Tibial nerve (tissue), 4 donors: ENCODE data around the gene DGCR2. TPM values are rescaled to one million over a fixed set of nuclear protein-coding genes. Genes with fewer than 3 reads are reported as not detected.
A peak's percentile ranks its signal among the peaks of the same experiment; 100 is the strongest.
"Not testable (repeated sequence)": the region's sequence is repeated elsewhere in the genome, so short reads cannot be mapped to it uniquely, and the experiment has no call there.

Experiments used
- DNase-seq, 2 donors: peaks; one replicate each; pipeline ENCODE4 v3.0.0-alpha.2; 2019; ENCODE audit warnings: low spot score in 2 of 2
- H3K27ac ChIP-seq, 4 donors: fragments of 200-600 bp; sonication (generic) in 3 of 4; one replicate each; pipeline ENCODE4 v1.5.1; 2017 to 2019; ENCODE audit warnings: mild to moderate bottlenecking in 1 of 4
- H3K27me3 ChIP-seq, 2 donors: fragments of 200-600 bp; sonication (generic) in 1 of 2; one replicate each; pipeline versions ENCODE4 v1.5.1 to v1.6.0; 2017 to 2019
- H3K36me3 ChIP-seq, 3 donors: fragments of 200-600 bp; sonication (generic); one replicate each; pipeline ENCODE4 v1.5.1; 2018 to 2019
- H3K4me1 ChIP-seq, 4 donors: fragments of 200-600 bp; sonication (generic) in 3 of 4; one replicate each; pipeline ENCODE4 v1.5.1; 2017 to 2019
- H3K4me3 ChIP-seq, 4 donors: fragments of 200-600 bp; sonication (generic) in 3 of 4; one replicate each; pipeline ENCODE4 v1.5.1; 2017 to 2019; ENCODE audit warnings: mild to moderate bottlenecking in 1 of 4, moderate library complexity in 1 of 4
- H3K9me3 ChIP-seq, 4 donors: fragments of 200-600 bp; sonication (generic) in 3 of 4; one replicate each; pipeline ENCODE4 v1.5.1; 2017 to 2019
- EP300 ChIP-seq, 2 donors: sonication (generic); formaldehyde crosslinking; IDR thresholded peaks; one replicate each; pipeline ENCODE4 v1.6.1; 2017; ENCODE audit warnings: antibody characterized with exemption in 2 of 2, mild to moderate bottlenecking in 1 of 2
- POLR2A ChIP-seq, 2 donors: fragments of 450-650 bp; IDR thresholded peaks; one replicate each; pipeline ENCODE4 v1.6.1; 2017; ENCODE audit warnings: antibody characterized with exemption in 2 of 2, mild to moderate bottlenecking in 2 of 2, moderate library complexity in 2 of 2
- WGBS, 2 donors: methylation state at CpG; one replicate each; pipeline ENCODE4 v1.1.5; 2018; 5-methylcytosine and 5-hydroxymethylcytosine counted together
- total RNA-seq, 4 donors: library from RNA; depleted of rRNA; stranded (reverse); fragments of >200 nt; gene quantifications; one replicate each; pipeline ENCODE4 v1.1.0, GENCODE V29; 2016
- TF ChIP-seq, protein P1 (sequence below), 5 experiments: fragments of 200-600 bp in 3 of 5; fragments of 450-650 bp in 2 of 5; sonication (generic) in 3 of 5; IDR thresholded peaks; one replicate each; pipeline ENCODE4 v1.5.1; 2016 to 2019; ENCODE audit warnings: antibody characterized with exemption in 5 of 5, mild to moderate bottlenecking in 3 of 5, moderate library complexity in 2 of 5

The DGCR2 gene
- total RNA-seq, 4 donors from 2014 or later, result 57.6 to 68.0 (median 58.9) TPM

GRCh38 chr22:19086896-19087295 is 35.3 kb downstream of the DGCR2 start:
- peaks cover 0 to 26% (median 18%) of the 10 kb centered on the region in 4 donors for H3K4me1 ChIP-seq
- no peak for DNase-seq
- 87 to 90% methylated on average over 3 of the region's 3 CpGs for WGBS, 2 donors
- H3K27me3 ChIP-seq, result no peaks in the 10 kb centered on the region
- no peaks in the 10 kb centered on the region for H3K9me3 ChIP-seq
- no peak for TF ChIP-seq EP300 (IDR thresholded peaks at IDR 0.05)
- TF ChIP-seq, protein P1, sequence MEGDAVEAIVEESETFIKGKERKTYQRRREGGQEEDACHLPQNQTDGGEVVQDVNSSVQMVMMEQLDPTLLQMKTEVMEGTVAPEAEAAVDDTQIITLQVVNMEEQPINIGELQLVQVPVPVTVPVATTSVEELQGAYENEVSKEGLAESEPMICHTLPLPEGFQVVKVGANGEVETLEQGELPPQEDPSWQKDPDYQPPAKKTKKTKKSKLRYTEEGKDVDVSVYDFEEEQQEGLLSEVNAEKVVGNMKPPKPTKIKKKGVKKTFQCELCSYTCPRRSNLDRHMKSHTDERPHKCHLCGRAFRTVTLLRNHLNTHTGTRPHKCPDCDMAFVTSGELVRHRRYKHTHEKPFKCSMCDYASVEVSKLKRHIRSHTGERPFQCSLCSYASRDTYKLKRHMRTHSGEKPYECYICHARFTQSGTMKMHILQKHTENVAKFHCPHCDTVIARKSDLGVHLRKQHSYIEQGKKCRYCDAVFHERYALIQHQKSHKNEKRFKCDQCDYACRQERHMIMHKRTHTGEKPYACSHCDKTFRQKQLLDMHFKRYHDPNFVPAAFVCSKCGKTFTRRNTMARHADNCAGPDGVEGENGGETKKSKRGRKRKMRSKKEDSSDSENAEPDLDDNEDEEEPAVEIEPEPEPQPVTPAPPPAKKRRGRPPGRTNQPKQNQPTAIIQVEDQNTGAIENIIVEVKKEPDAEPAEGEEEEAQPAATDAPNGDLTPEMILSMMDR (IDR thresholded peaks at IDR 0.05), result no peak
- no peak overlapping the region for H3K4me3 ChIP-seq
- peak overlapping the region in 1 of 4 donors; percentile 2 for H3K27ac ChIP-seq
- peaks cover 0 to 26% (median 0%) of the 10 kb centered on the region in 3 donors for H3K36me3 ChIP-seq

DNA sequence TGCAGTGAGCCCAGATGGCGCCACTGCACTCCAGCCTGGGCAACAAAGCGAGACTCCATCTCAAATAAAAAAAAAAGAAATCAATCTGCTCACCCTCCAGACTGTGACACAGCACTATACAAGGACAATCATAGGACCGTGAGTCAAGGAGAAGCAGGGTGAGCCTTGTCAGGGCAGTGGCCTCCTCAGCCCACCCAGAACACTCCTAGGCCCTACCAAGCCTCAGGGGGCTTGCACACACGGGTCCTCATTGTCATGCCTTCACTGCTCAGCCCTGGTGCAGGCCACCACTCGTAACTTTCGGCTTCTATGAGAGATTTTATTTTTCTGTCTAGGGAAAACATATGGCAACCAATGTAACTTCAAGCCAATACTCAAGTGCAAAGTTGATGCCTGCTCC is 35.8 kb downstream of the DGCR2 start:
- H3K4me1 ChIP-seq, result peaks cover 0 to 26% (median 18%) of the 10 kb centered on the region in 4 donors
- no peaks in the 10 kb centered on the region for H3K9me3 ChIP-seq
- no peaks in the 10 kb centered on the region for H3K27me3 ChIP-seq
- TF ChIP-seq POLR2A (IDR thresholded peaks at IDR 0.05) (no peak), EP300 (IDR thresholded peaks at IDR 0.05) (no peak)
- TF ChIP-seq, protein P1 (IDR thresholded peaks at IDR 0.05), result no peak
- peak overlapping the region in 2 of 4 donors; percentile 2 to 21 for H3K27ac ChIP-seq
- H3K4me3 ChIP-seq, result no peak overlapping the region
- WGBS, 2 donors, result 77 to 81% methylated on average over 6 of the region's 6 CpGs
- DNase-seq, result no peak
- peaks cover 0 to 27% (median 0%) of the 10 kb centered on the region in 3 donors for H3K36me3 ChIP-seq

DNA sequence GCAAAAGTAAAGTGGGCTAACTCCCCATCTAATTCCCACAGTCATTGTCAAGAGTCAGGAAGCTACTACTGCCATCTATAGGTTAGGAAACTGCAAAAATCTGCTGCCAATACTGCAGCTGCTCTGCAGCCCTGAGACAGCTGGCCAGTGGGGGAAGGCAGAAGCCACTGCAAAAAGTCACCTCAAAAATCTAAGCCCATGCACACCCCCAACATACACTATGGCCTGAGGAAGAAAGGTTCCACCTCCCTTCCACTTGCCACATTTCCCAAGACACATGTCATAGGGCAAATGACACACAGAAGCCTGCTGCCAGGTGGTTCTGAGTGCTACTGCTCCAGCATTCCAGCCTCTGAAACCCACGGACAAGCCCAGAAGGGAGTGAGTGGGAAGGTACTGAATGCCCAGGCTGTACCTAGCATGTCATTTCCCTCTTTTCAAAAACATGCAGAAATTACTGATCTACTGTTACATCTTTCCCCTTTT is 36.9 kb downstream of the DGCR2 start:
- no peaks in the 10 kb centered on the region for H3K27me3 ChIP-seq
- TF ChIP-seq, protein P1 (IDR thresholded peaks at IDR 0.05), result no peak
- TF ChIP-seq POLR2A (IDR thresholded peaks at IDR 0.05) (no peak), EP300 (IDR thresholded peaks at IDR 0.05) (no peak)
- no peak overlapping the region for H3K4me3 ChIP-seq
- H3K36me3 ChIP-seq, result peaks cover 0 to 38% (median 0%) of the 10 kb centered on the region in 3 donors
- 11 to 13% methylated on average over 1 of the region's 1 CpG for WGBS, 2 donors
- no peak for DNase-seq
- H3K9me3 ChIP-seq, result no peaks in the 10 kb centered on the region
- H3K27ac ChIP-seq, result peak overlapping the region in 2 of 4 donors; percentile 2 to 8
- peaks cover 0 to 26% (median 18%) of the 10 kb centered on the region in 4 donors for H3K4me1 ChIP-seq

DNA sequence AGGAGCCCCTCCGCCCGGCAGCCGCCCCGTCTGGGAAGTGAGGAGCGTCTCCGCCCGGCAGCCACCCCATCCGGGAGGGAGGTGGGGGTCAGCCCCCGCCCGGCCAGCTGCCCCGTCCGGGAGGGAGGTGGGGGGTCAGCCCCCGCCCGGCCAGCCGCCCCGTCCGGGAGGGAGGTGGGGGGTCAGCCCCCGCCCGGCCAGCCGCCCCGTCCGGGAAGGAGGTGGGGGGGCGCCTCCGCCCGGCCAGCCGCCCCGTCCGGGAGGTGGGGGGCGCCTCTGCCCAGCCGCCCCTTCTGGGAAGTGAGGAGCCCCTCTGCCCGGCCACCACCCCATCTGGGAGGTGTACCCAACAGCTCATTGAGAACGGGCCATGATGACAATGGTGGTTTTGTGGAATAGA is 37.6 kb downstream of the DGCR2 start:
- H3K9me3 ChIP-seq, H3K4me3 ChIP-seq, H3K27ac ChIP-seq, DNase-seq, H3K27me3 ChIP-seq: not testable (repeated sequence)
- 86 to 91% methylated on average over 10 to 14 of the region's 32 CpGs for WGBS, 2 donors
- Histone ChIP-seq H3K36me3 (peaks cover 0 to 44% (median 0%) of the 10 kb centered on the region in 3 donors), H3K4me1 (peaks cover 0 to 26% (median 18%) of the 10 kb centered on the region in 4 donors)

- H3K4me3 ChIP-seq, H3K27ac ChIP-seq, DNase-seq, H3K9me3 ChIP-seq, H3K27me3 ChIP-seq: not testable (repeated sequence)
- 92 to 100% methylated on average over 9 to 22 of the region's 30 CpGs for WGBS, 2 donors
- peaks cover 0 to 26% (median 18%) of the 10 kb centered on the region in 4 donors for H3K4me1 ChIP-seq
- H3K36me3 ChIP-seq, result peaks cover 0 to 44% (median 0%) of the 10 kb centered on the region in 3 donors
These were observed 38.1 kb downstream of the DGCR2 start for GRCh38 chr22:19084126-19084525.

- Histone ChIP-seq H3K36me3 (peaks cover 0 to 31% (median 0%) of the 10 kb centered on the region in 3 donors), H3K4me1 (peaks cover 0 to 26% (median 18%) of the 10 kb centered on the region in 4 donors), H3K27ac (no peak overlapping the region), H3K4me3 (no peak overlapping the region), H3K9me3 (no peaks in the 10 kb centered on the region), H3K27me3 (no peaks in the 10 kb centered on the region)
- 76 to 85% methylated on average over 13 of the region's 13 CpGs for WGBS, 2 donors
- no peak for TF ChIP-seq POLR2A (IDR thresholded peaks at IDR 0.05)
- DNase-seq, result no peak
These were observed 39.4 kb downstream of the DGCR2 start for GRCh38 chr22:19082793-19083192.

GRCh38 chr22:19082101-19082500 is 40.1 kb downstream of the DGCR2 start:
- peaks cover 0 to 25% (median 17%) of the 10 kb centered on the region in 4 donors for H3K4me1 ChIP-seq
- H3K9me3 ChIP-seq, result no peaks in the 10 kb centered on the region
- H3K36me3 ChIP-seq, result peaks cover 0 to 26% (median 0%) of the 10 kb centered on the region in 3 donors
- H3K27ac ChIP-seq, result no peak overlapping the region
- TF ChIP-seq, protein P1 (IDR thresholded peaks at IDR 0.05), result no peak
- TF ChIP-seq EP300 (IDR thresholded peaks at IDR 0.05) (no peak), POLR2A (IDR thresholded peaks at IDR 0.05) (no peak)
- DNase-seq, result no peak
- no peaks in the 10 kb centered on the region for H3K27me3 ChIP-seq
- 73 to 77% methylated on average over 3 of the region's 3 CpGs for WGBS, 2 donors
- no peak overlapping the region for H3K4me3 ChIP-seq
